Tibial nerve (tissue), 4 donors: ENCODE measurements around the gene CCT6B. TPM values are rescaled to one million over a fixed set of nuclear protein-coding genes. Genes with fewer than 3 reads are reported as not detected.

Experiments used
- DNase-seq, 2 donors: peaks; one replicate each; pipeline ENCODE4 v3.0.0-alpha.2; 2019; ENCODE audit warnings: low spot score in 2 of 2
- H3K27ac ChIP-seq, 4 donors: fragments of 200-600 bp; sonication (generic) in 3 of 4; one replicate each; pipeline ENCODE4 v1.5.1; 2017 to 2019; ENCODE audit warnings: mild to moderate bottlenecking in 1 of 4
- H3K27me3 ChIP-seq, 2 donors: fragments of 200-600 bp; sonication (generic) in 1 of 2; one replicate each; pipeline versions ENCODE4 v1.5.1 to v1.6.0; 2017 to 2019
- H3K36me3 ChIP-seq, 3 donors: fragments of 200-600 bp; sonication (generic); one replicate each; pipeline ENCODE4 v1.5.1; 2018 to 2019
- H3K4me1 ChIP-seq, 4 donors: fragments of 200-600 bp; sonication (generic) in 3 of 4; one replicate each; pipeline ENCODE4 v1.5.1; 2017 to 2019
- H3K4me3 ChIP-seq, 4 donors: fragments of 200-600 bp; sonication (generic) in 3 of 4; one replicate each; pipeline ENCODE4 v1.5.1; 2017 to 2019; ENCODE audit warnings: mild to moderate bottlenecking in 1 of 4, moderate library complexity in 1 of 4
- H3K9me3 ChIP-seq, 4 donors: fragments of 200-600 bp; sonication (generic) in 3 of 4; one replicate each; pipeline ENCODE4 v1.5.1; 2017 to 2019
- CTCF ChIP-seq, 5 experiments: fragments of 200-600 bp in 3 of 5; fragments of 450-650 bp in 2 of 5; sonication (generic) in 3 of 5; IDR thresholded peaks; one replicate each; pipeline ENCODE4 v1.5.1; 2016 to 2019; ENCODE audit warnings: antibody characterized with exemption in 5 of 5, mild to moderate bottlenecking in 3 of 5, moderate library complexity in 2 of 5
- EP300 ChIP-seq, 2 donors: sonication (generic); formaldehyde crosslinking; IDR thresholded peaks; one replicate each; pipeline ENCODE4 v1.6.1; 2017; ENCODE audit warnings: antibody characterized with exemption in 2 of 2, mild to moderate bottlenecking in 1 of 2
- POLR2A ChIP-seq, 2 donors: fragments of 450-650 bp; IDR thresholded peaks; one replicate each; pipeline ENCODE4 v1.6.1; 2017; ENCODE audit warnings: antibody characterized with exemption in 2 of 2, mild to moderate bottlenecking in 2 of 2, moderate library complexity in 2 of 2
- WGBS, 2 donors: methylation state at CpG; one replicate each; pipeline ENCODE4 v1.1.5; 2018; 5-methylcytosine and 5-hydroxymethylcytosine counted together
- total RNA-seq, 4 donors: library from RNA; depleted of rRNA; stranded (reverse); fragments of >200 nt; gene quantifications; one replicate each; pipeline ENCODE4 v1.1.0, GENCODE V29; 2016

CCT6B gene
- total RNA-seq, 4 donors from 2014 or later = 0.90 to 7.5 (median 3.1) TPM

GRCh38 chr17:34917381-34917780 is 43.9 kb downstream of the CCT6B start:
- WGBS, 2 donors = 85 to 96% methylated on average over 1 of the region's 1 CpG
- H3K27ac ChIP-seq = no peak overlapping the region
- no peak for DNase-seq
- H3K36me3 ChIP-seq = peaks cover 0 to 12% (median 0%) of the 10 kb centered on the region in 3 donors
- peaks cover 0 to 4% (median 0%) of the 10 kb centered on the region in 4 donors for H3K9me3 ChIP-seq
- TF ChIP-seq CTCF (IDR thresholded peaks at IDR 0.05) = no peak
- no peak for TF ChIP-seq POLR2A (IDR thresholded peaks at IDR 0.05)
- TF ChIP-seq EP300 (IDR thresholded peaks at IDR 0.05) = no peak
- no peaks in the 10 kb centered on the region for H3K4me1 ChIP-seq
- H3K27me3 ChIP-seq = no peaks in the 10 kb centered on the region
- no peak overlapping the region for H3K4me3 ChIP-seq

- H3K27me3 ChIP-seq = no peaks in the 10 kb centered on the region
- peaks cover 0 to 4% (median 0%) of the 10 kb centered on the region in 4 donors for H3K9me3 ChIP-seq
- DNase-seq = no peak
- peaks cover 0 to 12% (median 0%) of the 10 kb centered on the region in 3 donors for H3K36me3 ChIP-seq
- TF ChIP-seq POLR2A (IDR thresholded peaks at IDR 0.05) (no peak), EP300 (IDR thresholded peaks at IDR 0.05) (no peak), CTCF (IDR thresholded peaks at IDR 0.05) (no peak)
- no peak overlapping the region for H3K27ac ChIP-seq
- H3K4me3 ChIP-seq = no peak overlapping the region
- 70 to 74% methylated on average over 2 of the region's 2 CpGs for WGBS, 2 donors
- no peaks in the 10 kb centered on the region for H3K4me1 ChIP-seq
Observed at GRCh38 chr17:34916120-34916519, 45.1 kb downstream of the CCT6B start.

DNA sequence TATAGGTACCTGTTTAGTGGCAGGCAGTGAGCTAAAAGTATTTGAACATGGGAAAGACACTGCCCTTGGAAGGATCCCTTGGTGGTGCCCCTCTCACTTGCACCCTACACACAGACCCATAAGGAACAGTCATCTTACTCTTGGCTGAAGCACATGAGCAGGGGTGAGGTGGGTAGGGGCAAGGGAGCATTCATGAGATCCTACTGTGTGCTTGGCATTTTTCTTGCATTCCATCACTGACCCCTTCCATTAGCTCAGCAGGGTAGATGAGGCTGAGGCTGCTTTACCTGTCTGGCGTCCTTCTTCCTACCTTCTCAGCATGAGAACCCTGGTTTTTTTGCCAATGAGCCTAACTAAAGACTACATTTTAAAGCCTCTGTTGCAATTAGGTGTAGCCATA is 48.3 kb downstream of the CCT6B start:
- no peak for DNase-seq
- WGBS, 2 donors = 25 to 38% methylated on average over 1 of the region's 1 CpG
- Histone ChIP-seq H3K9me3 (peaks cover 0 to 4% (median 0%) of the 10 kb centered on the region in 4 donors), H3K36me3 (peaks cover 0 to 23% (median 0%) of the 10 kb centered on the region in 3 donors), H3K4me3 (no peak overlapping the region), H3K4me1 (no peaks in the 10 kb centered on the region), H3K27me3 (no peaks in the 10 kb centered on the region), H3K27ac (no peak overlapping the region)
- TF ChIP-seq EP300 (IDR thresholded peaks at IDR 0.05) (no peak), POLR2A (IDR thresholded peaks at IDR 0.05) (no peak), CTCF (IDR thresholded peaks at IDR 0.05) (no peak)

DNA sequence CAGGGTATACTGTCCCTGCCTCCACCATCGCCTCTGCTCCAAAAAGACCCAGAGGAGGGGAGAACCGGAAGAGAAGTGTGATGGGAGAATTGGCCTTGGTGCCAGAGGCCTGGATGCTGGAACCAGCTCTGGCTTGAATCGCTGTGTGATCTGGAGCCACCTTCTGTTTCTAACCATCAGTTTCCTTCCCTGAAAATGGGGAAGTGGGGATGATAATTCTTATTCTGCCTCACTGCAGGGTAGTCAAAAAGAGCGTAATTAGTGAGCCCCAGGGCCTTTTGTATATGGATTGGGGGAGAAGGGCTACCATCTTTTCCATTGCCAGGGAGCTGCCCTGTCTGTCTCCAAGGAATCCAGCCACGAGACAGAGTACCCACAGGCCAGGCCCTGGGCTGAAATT is 52.2 kb downstream of the CCT6B start:
- DNase-seq = no peak
- Histone ChIP-seq H3K27ac (no peak overlapping the region), H3K36me3 (peaks cover 0 to 18% (median 0%) of the 10 kb centered on the region in 3 donors), H3K9me3 (no peaks in the 10 kb centered on the region), H3K4me3 (no peak overlapping the region), H3K27me3 (no peaks in the 10 kb centered on the region), H3K4me1 (no peaks in the 10 kb centered on the region)
- TF ChIP-seq EP300 (IDR thresholded peaks at IDR 0.05) (no peak), CTCF (IDR thresholded peaks at IDR 0.05) (no peak), POLR2A (IDR thresholded peaks at IDR 0.05) (no peak)
- 63 to 75% methylated on average over 5 of the region's 5 CpGs for WGBS, 2 donors

DNA sequence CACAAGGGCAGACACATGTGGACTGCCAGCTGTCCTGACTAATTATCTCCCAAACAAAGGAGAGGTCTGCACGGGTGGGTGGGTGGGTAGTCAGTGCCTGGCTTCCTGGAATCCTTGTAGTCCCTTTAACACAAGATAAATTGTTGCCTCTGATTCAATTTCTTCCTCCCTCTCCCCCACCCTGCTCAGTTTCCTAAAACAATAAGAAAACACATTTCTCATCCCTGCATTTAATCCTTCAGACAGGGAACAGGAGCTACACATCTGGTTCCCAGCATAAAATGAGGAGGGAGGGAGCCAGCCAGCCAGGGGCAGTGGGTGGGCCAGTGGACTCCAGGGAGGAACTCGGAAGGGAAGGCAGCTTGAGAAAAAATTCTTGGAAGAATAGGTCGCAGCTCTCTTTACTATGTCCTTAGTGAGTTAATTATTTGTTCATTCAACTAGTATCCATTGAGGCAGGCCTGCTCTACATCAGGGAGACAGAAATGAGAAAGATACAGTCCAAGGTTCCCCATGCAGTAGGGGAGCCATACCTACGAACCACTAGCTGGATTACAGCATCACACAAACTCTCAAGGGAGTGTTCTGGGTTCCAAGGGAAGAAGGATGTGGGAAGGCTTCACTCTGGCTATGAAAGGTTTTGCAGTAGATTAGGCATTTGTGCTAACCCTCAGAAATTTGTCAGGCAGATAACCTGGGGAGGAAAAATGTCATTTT is 58.3 kb downstream of the CCT6B start:
- Histone ChIP-seq H3K9me3 (no peaks in the 10 kb centered on the region), H3K36me3 (no peaks in the 10 kb centered on the region), H3K4me1 (no peaks in the 10 kb centered on the region), H3K27me3 (no peaks in the 10 kb centered on the region), H3K27ac (no peak overlapping the region), H3K4me3 (no peak overlapping the region)
- WGBS, 2 donors = 22 to 28% methylated on average over 4 of the region's 4 CpGs
- no peak for DNase-seq
- TF ChIP-seq CTCF (IDR thresholded peaks at IDR 0.05) (no peak), EP300 (IDR thresholded peaks at IDR 0.05) (no peak), POLR2A (IDR thresholded peaks at IDR 0.05) (no peak)
